Prostate gland (tissue), 2 donors: ENCODE measurements around the gene TARDBP.

ENCODE experiments used
- POLR2A ChIP-seq: fragments of 450-650 bp; IDR thresholded peaks from one replicate; pipeline ENCODE4 v1.6.1; 2016; ENCODE audit warnings: antibody characterized with exemption, mild to moderate bottlenecking
- POLR2AphosphoS5 ChIP-seq: sonication (generic); formaldehyde crosslinking; IDR thresholded peaks from one replicate; pipeline ENCODE4 v1.6.1; 2017; ENCODE audit warnings: antibody characterized with exemption
- TF ChIP-seq, protein P1 (sequence below), 4 experiments: fragments of 200-600 bp in 2 of 4; fragments of 450-650 bp in 2 of 4; sonication (generic) in 2 of 4; IDR thresholded peaks; 1 replicate in 3 of 4; 2 replicates in 1 of 4; pipeline ENCODE4 v1.5.1; 2016 to 2019; ENCODE audit warnings: antibody characterized with exemption in 4 of 4, mild to moderate bottlenecking in 2 of 4, moderate library complexity in 2 of 4

DNA sequence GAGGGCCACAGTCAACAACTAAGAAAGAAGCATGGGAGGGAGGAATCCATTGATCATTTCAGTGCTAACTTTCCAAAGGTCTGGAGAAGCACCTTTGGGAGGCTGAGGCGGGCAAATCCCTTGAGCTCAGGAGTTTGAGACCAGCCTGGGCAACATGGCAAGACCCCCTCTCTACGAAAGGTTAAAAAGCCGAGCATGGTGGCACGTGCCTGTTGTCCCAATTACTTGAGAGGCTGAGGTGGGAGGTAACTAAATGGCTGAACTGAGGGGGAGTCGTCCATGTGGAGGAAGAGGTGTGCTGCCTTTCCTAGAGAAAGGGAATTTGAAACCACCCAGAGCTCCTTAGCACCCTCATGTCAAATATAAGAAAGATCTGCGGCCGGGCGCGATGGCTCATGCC, 18.4 kb downstream of the TARDBP start:
- no peak for TF ChIP-seq POLR2A
- no peak for TF ChIP-seq POLR2AphosphoS5
- TF ChIP-seq, protein P1, sequence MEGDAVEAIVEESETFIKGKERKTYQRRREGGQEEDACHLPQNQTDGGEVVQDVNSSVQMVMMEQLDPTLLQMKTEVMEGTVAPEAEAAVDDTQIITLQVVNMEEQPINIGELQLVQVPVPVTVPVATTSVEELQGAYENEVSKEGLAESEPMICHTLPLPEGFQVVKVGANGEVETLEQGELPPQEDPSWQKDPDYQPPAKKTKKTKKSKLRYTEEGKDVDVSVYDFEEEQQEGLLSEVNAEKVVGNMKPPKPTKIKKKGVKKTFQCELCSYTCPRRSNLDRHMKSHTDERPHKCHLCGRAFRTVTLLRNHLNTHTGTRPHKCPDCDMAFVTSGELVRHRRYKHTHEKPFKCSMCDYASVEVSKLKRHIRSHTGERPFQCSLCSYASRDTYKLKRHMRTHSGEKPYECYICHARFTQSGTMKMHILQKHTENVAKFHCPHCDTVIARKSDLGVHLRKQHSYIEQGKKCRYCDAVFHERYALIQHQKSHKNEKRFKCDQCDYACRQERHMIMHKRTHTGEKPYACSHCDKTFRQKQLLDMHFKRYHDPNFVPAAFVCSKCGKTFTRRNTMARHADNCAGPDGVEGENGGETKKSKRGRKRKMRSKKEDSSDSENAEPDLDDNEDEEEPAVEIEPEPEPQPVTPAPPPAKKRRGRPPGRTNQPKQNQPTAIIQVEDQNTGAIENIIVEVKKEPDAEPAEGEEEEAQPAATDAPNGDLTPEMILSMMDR (IDR thresholded peaks at IDR 0.05) = no peak
